MG63 (cell line): Measurements from ENCODE around the gene DNASE2B. TPM values are rescaled to one million over a fixed set of nuclear protein-coding genes. Genes with fewer than 3 reads are reported as not detected.
"Not testable (repeated sequence)": the region's sequence is repeated elsewhere in the genome, so short reads cannot be mapped to it uniquely, and the experiment has no call there.

Source experiments
- DNase-seq: peaks from one replicate; pipeline ENCODE4 v3.0.0-alpha.2; 2020
- H3K27me3 ChIP-seq: fragments of 250-450 bp; sonication (Bioruptor Pico); 2 replicates; pipeline ENCODE4 v1.5.1; 2020; ENCODE audit warnings: mild to moderate bottlenecking, moderate library complexity
- H3K36me3 ChIP-seq: fragments of 250-450 bp; sonication (Bioruptor Pico); 2 replicates; pipeline ENCODE4 v1.5.1; 2020; ENCODE audit warnings: mild to moderate bottlenecking, moderate library complexity
- H3K4me3 ChIP-seq: fragments of 250-450 bp; sonication (Bioruptor Pico); 2 replicates; pipeline ENCODE4 v1.5.1; 2020; ENCODE audit warnings: mild to moderate bottlenecking, moderate library complexity
- H3K9me3 ChIP-seq: fragments of 250-450 bp; sonication (Bioruptor Pico); 2 replicates; pipeline ENCODE4 v1.5.1; 2020; ENCODE audit warnings: mild to moderate bottlenecking, moderate library complexity
- total RNA-seq: library from RNA; depleted of rRNA; stranded (reverse); fragments of >200 nt; shearing (Covaris generic); gene quantifications from 2 replicates; pipeline ENCODE4 v1.2.3, GENCODE V29; 2014; ENCODE audit warnings: low replicate concordance; rRNA removed

Gene DNASE2B
- total RNA-seq, 1 experiment from 2014 or later, result not detected

GRCh38 chr1:84429231-84429630, 30.9 kb downstream of the DNASE2B start:
- Histone ChIP-seq H3K27me3 (no peaks in the 10 kb centered on the region), H3K4me3 (no peak overlapping the region), H3K36me3 (no peaks in the 10 kb centered on the region), H3K9me3 (no peaks in the 10 kb centered on the region)
- no peak for DNase-seq

- H3K27me3 ChIP-seq, result no peaks in the 10 kb centered on the region
Observed at GRCh38 chr1:84430546-84430945, 32.3 kb downstream of the DNASE2B start.

DNA sequence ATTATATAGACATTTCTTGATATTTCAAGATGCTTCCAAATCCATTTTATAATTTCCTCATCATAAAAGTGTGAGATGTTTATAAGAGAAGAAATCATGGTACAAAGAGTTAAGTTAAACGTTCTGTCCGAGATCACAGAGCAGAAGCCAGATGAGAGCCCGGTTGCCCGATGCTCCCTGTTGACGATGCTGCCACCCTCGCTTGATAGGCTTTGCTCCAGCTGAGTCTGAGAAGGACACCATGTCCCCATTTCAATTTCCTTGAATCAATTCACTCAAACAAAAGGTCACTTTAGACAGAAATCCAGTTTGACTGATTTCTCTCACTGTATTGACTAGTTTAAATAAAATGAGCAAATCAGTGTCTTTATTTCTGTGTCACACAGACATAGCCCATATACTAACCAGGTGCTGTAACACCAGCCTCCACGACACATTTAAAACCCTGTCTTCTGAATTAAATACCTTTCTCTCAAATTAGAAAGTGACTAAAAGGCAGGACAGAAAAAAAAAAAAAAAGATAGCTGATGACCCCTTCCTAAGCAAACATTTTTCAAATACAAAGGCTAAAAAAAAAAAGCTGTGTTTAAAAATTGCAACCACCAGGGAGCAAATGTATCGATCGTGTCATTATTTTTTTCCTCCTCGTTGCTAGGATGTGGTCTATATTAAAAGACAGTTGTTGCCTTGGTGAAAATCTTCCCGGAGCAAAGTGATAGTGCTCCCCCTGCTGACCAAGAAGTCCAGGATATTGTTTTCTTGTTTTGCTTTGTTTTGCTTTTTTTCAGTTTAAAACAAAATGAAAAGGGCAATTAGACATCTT, 35.2 kb downstream of the DNASE2B start:
- Histone ChIP-seq H3K4me3 (no peak overlapping the region), H3K27me3 (no peaks in the 10 kb centered on the region), H3K9me3 (no peaks in the 10 kb centered on the region), H3K36me3 (no peaks in the 10 kb centered on the region)
- DNase-seq, result peak; percentile 11

More at GRCh38 chr1:84430546-84430945, 32.3 kb downstream of the DNASE2B start:
- Histone ChIP-seq H3K4me3 (no peak overlapping the region), H3K36me3 (no peaks in the 10 kb centered on the region), H3K9me3 (no peaks in the 10 kb centered on the region)
- no peak for DNase-seq

GRCh38 chr1:84434081-84434769, 35.9 kb downstream of the DNASE2B start:
- no peak overlapping the region for H3K4me3 ChIP-seq
- no peak for DNase-seq
- no peaks in the 10 kb centered on the region for H3K27me3 ChIP-seq
- no peaks in the 10 kb centered on the region for H3K36me3 ChIP-seq
- H3K9me3 ChIP-seq, result no peaks in the 10 kb centered on the region

GRCh38 chr1:84434801-84435549, 36.7 kb downstream of the DNASE2B start:
- H3K4me3 ChIP-seq, result no peak overlapping the region
- DNase-seq, result no peak
- H3K9me3 ChIP-seq, result no peaks in the 10 kb centered on the region
- no peaks in the 10 kb centered on the region for H3K27me3 ChIP-seq
- H3K36me3 ChIP-seq, result no peaks in the 10 kb centered on the region

DNA sequence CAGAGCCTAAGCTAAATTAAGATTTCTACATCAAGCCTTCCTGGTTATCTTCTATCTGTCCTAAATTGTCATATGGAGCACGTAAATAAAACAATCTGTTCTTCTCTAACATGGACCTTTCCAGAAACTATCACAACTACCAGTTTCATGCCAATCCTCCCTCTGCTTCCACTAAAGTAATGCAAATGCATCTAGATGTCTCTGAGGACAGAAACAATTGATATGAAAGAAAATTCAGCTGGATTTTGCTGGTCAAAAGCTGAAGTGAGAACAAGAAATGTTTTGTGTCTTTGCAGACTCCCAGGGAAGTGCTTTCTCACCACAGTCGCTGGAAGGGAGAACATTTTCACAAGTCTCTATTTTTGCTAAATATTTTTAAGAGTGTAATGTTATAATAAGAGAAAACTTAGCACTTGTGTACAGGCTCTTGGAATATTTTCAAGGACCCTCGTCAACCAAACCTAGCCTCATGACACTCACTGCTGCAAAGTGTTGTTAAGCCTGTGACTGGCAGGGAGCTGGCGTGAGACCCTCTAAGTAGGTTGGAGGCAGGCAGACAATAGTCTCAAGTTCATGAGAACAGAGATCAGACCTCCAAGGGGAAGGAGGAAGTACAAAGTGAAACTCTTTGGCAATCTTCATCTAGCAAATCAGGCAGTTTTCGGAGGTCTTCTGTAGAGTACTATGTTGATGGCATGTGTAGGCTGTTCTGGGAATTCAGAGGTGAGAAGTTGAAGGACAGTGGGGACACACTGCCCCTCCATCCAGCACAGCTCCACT, 38.8 kb downstream of the DNASE2B start:
- Histone ChIP-seq H3K27me3 (no peaks in the 10 kb centered on the region), H3K36me3 (no peaks in the 10 kb centered on the region), H3K4me3 (no peak overlapping the region), H3K9me3 (no peaks in the 10 kb centered on the region)
- DNase-seq, result no peak

DNA sequence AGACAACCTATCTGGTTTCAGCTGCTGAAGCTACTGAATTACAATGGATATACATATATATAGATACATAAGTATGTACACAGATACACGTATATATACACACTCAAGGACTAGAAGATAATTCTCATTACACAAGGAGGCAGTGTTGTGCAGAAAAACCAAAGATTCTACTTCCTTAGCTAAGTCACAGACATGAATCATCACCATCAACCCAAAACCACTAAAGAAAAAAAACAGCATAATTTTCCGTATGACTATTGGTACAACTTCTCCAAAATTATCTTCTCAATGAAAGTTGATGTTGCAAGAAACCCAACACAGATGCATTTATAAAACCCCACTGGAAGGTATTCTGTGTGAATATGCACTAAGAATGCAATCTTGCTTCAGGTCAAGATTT, 44.0 kb downstream of the DNASE2B start:
- Histone ChIP-seq H3K4me3 (no peak overlapping the region), H3K9me3 (no peaks in the 10 kb centered on the region), H3K27me3 (no peaks in the 10 kb centered on the region), H3K36me3 (no peaks in the 10 kb centered on the region)
- no peak for DNase-seq

DNA sequence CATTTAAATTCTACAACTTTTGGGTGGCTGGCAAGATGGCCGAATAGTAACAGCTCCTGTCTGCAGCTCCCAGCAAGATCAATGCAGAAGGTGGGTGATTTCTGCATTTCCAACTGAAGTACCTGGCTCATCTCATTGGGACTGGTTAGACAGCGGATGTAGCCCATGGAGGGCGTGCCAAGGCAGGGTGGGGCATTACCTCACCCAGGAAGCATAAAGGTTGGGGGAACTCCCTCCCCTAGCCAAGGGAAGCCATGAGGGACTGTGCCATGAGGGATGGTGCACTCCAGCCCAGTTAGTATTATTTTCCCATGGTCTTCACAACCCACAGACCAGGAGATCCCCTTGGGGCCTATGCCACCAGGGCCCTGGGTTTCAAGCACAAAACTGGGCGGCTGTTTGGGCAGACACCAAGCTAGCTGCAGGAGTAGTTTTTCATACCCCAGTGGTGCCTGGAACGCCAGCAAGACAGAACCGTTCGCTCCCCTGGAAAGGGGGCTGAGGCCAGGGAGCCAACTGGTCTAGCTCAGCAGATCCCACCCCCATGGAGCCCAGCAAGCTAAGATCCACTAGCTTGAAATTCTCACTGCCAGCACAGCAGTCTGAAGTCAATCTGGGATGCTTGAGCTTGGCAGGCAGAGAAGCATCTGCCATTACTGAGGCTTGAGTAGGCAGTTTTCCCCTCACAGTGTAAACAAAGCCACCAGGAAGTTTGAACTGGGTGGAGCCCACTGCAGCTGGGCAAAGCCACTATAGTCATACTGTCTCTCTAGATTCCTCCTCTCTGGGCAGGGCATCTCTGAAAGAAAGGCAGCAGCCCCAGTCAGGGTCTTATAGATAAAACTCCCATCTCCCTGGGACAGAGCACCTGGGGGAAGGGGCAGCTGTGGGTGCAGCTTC, 44.7 kb downstream of the DNASE2B start:
- H3K4me3 ChIP-seq, H3K27me3 ChIP-seq, H3K36me3 ChIP-seq, H3K9me3 ChIP-seq: not testable (repeated sequence)
- DNase-seq, result peak; percentile 32

- not testable (repeated sequence) for H3K9me3 ChIP-seq, H3K27me3 ChIP-seq, DNase-seq, H3K36me3 ChIP-seq, H3K4me3 ChIP-seq
Observed at GRCh38 chr1:84448704-84449103, 50.4 kb downstream of the DNASE2B start.

DNA sequence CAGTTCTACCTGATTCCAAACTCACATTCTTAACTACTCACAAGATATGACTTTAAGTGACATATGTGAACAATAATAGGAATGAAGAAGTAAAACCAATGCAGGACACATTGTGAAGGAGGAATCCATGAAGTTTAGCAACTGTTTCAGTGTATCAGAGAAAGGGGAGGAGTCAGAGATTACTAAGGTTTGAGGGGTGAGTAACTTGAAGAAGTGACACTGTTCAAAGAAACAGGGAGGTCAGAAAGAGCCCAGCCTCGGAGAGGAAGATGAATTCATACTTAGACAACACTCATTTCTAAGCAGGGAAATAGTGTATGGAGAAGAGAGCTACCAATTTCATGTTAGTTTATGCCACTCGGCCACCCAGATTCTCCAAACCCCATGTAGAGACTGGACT, 52.6 kb downstream of the DNASE2B start:
- no peak for DNase-seq
- H3K9me3 ChIP-seq, result no peaks in the 10 kb centered on the region
- H3K36me3 ChIP-seq, result no peaks in the 10 kb centered on the region
- no peaks in the 10 kb centered on the region for H3K27me3 ChIP-seq
- H3K4me3 ChIP-seq, result no peak overlapping the region

DNA sequence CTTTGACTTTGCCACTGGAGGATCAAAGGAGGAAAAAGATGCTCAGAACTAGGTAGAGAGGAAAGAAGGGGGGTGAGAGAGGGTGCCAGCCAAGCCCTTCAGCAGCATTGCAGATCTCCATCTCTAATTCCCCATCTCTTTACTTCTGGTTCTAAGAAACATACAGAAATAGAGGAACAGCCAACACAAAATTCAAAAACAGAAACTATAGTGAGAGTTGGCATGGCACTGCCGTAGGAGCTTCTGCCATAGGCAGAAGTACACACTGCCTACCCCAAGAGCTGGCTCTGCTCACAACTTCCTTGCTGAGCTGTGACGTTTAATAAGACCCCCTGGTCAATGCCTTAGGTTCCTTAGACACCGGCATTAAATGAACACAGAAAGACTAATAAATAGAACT, 54.2 kb downstream of the DNASE2B start:
- Histone ChIP-seq H3K9me3 (no peaks in the 10 kb centered on the region), H3K36me3 (no peaks in the 10 kb centered on the region), H3K27me3 (no peaks in the 10 kb centered on the region), H3K4me3 (no peak overlapping the region)
- DNase-seq, result no peak

DNA sequence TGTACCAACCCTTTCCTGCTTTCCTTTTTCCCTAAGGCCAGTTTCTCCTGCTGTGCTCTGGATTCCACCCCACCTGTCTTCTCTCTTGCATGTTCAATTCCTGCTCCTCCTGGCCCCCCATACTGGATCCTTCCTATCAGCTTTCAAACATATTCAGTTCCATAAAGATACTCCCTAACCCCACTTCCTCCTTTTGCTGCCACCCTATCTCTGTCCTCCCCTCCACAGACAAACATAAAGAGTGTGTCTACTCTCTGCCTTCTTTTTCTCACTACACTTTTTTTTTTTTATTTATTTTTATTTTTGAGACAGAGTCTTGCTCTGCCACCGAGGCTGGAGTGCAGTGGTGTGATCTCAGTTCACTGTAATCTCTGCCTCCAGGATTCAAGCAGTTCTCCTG, 63.8 kb downstream of the DNASE2B start:
- H3K27me3 ChIP-seq, result no peaks in the 10 kb centered on the region
- no peak overlapping the region for H3K4me3 ChIP-seq
- H3K9me3 ChIP-seq, result no peaks in the 10 kb centered on the region
- DNase-seq, result no peak
- H3K36me3 ChIP-seq, result no peaks in the 10 kb centered on the region

Other genes with a start within 250 kb of the DNASE2B start
- gene SAMD13, start 96.8 kb upstream of the DNASE2B start, total RNA-seq, result 0.15 and 0.40 TPM in 2 replicates
- gene RPF1, start 80.8 kb downstream of the DNASE2B start, total RNA-seq, result 55.3 and 61.7 TPM in 2 replicates
- gene SPATA1, start 107.9 kb downstream of the DNASE2B start, total RNA-seq, result not detected in 2 replicates
- gene GNG5, start 108.1 kb downstream of the DNASE2B start, total RNA-seq, result 119 and 120 TPM in 2 replicates
- 6.8 and 7.4 TPM in 2 replicates for gene CTBS, start 176.0 kb downstream of the DNASE2B start, total RNA-seq